Keratinocyte (primary cell): ENCODE results near the gene IL1RL1.

Source experiments
- EZH2 ChIP-seq: IDR thresholded peaks from one replicate; pipeline ENCODE4 v1.6.1; 2012; ENCODE audit warnings: inconsistent platforms, mild to moderate bottlenecking, low read length, moderate library complexity
- TF ChIP-seq, protein P1 (sequence below), 3 experiments: IDR thresholded peaks in 1 of 3; conservative IDR thresholded peaks in 1 of 3; optimal IDR thresholded peaks in 1 of 3; 2 replicates in 2 of 3; 3 replicates in 1 of 3; pipeline versions ENCODE3 to v1.5.1; 2011; ENCODE audit warnings: low read length in 3 of 3, mild to moderate bottlenecking in 3 of 3, moderate library complexity in 2 of 3, control low read depth in 1 of 3, inconsistent platforms in 1 of 3; ENCODE audit not compliant: insufficient read depth in 2 of 3; ENCODE audit errors: extremely low read depth in 1 of 3

DNA sequence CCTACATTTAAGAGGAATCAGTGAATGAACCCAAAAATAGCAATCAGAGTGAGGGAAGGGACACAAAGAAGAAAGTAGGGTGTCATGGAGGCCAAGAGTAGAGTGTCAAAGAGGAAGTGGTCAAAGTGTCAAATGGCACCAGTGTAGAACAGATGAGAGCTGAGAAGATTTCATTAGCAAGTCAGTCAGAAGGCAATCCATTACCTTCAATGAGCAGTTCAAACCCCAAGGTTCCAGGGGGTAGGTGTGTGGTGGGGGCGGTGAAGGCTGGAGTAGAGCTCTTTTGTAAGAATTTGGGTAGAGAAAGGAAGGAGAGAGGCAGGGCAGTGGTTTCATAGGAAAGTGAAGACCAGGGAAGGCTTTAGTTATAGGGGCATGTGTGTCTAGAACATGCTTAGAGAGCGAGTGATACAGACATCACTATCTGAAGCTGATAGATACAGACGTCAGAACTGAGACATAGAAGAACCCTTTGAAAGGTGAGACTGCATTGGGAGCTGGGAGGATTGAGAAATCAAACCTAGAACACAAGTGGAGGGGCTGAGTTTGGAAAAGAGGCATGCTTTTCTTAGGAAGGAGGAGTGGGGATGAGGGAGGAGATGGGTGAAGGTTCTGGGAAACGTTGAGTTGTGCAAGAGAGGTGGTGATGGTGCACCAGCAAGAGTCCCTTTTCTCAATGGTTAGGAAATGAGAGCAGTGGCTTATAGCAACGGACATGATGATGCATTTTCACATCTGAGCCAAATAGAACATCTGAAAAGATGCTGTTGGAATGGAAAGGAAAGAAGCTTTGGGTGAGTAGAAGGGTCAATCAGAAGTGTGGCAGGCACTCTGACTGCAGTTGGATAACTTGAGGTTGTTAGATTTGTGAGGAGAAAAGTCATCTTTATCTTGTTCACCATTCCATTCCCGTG, 48.9 kb upstream of the IL1RL1 start:
- TF ChIP-seq, protein P1, sequence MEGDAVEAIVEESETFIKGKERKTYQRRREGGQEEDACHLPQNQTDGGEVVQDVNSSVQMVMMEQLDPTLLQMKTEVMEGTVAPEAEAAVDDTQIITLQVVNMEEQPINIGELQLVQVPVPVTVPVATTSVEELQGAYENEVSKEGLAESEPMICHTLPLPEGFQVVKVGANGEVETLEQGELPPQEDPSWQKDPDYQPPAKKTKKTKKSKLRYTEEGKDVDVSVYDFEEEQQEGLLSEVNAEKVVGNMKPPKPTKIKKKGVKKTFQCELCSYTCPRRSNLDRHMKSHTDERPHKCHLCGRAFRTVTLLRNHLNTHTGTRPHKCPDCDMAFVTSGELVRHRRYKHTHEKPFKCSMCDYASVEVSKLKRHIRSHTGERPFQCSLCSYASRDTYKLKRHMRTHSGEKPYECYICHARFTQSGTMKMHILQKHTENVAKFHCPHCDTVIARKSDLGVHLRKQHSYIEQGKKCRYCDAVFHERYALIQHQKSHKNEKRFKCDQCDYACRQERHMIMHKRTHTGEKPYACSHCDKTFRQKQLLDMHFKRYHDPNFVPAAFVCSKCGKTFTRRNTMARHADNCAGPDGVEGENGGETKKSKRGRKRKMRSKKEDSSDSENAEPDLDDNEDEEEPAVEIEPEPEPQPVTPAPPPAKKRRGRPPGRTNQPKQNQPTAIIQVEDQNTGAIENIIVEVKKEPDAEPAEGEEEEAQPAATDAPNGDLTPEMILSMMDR (optimal IDR thresholded peaks at IDR 0.05 in 1 of 3, IDR thresholded peaks at IDR 0.05 in 1 of 3, conservative IDR thresholded peaks at IDR 0.05 in 1 of 3; ENCODE audit: extremely low read depth in 1 of 3, insufficient read depth in 2 of 3, low read length in 3 of 3) = no peak
- no peak for TF ChIP-seq EZH2
